Islet of Langerhans (tissue), 1 donor: Measurements from ENCODE around the gene PRKAG1.

Experiments
- FAIRE-seq: peaks from one replicate; lab custom pipeline; 2011; peaks lifted over from hg19 to GRCh38; lab: Jason Lieb, UNC

The PRKAG1 gene

GRCh38 chr12:49010092-49010668 is 8.4 kb downstream of the PRKAG1 start:
- FAIRE-seq, result no peak

- FAIRE-seq, result no peak
Measured at GRCh38 chr12:49008943-49009342, 9.6 kb downstream of the PRKAG1 start.

DNA sequence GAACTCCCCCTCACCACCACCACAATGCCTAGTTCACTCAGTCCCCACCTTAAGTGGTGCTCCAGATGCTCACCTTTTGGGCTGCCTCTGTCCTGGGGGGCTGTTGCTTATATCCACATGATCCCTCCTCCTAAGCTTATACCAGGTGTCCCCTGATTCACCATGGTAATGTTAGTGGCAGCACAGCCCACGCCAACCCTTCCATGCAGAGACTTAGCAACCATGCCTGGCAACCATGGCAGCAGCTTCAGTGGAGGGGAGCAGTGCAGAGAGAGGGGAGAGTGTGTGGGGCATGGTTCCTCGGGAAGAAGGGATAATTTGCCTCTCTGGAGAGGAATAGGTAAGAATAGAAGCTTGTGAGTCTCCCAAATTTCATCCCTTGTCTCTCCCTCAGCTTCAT is 18.2 kb downstream of the PRKAG1 start:
- FAIRE-seq, result no peak

DNA sequence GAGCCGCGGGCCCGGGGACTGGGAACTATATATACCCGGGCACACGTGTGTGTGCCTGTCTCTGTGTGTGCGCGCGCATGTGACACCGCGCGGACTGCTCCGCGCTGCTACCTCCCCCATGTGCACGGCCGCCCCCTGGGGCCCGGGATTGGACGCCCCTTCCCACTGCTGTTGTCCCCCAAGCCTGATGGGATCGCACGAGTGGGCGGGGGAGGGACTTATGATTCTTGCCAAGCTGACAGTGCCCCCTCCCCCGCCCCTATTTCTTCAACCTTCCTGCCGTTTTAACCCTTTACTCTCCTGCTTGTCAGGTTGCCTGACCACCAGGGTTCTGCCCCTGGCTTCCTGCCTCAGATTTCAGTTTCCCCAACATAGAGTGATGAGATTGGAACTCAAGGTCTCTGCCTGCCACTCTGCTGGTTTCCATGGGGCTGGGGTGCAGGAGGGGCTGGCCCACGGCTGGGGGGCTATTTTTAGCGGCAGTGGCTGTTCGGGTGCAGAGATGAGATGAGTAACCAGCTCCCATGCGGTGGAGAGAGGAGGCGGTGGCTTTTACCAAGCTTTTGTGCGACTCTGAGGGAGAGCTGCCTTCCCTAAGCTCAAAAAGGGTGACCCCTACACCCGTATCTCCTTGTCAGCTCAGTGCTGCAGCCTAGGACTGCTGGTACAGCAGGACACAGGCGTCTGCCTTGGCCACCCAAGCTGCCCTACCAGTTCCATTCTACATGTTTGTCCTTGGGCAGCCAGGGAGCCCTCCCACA is 19.0 kb downstream of the PRKAG1 start, which contains the start of gene DDN:
Gene DDN (minus strand): TSS at position 5 of the 761 bp plus-strand sequence. CDS start 88 bp downstream, outside the sequence.
- FAIRE-seq, result no peak

DNA sequence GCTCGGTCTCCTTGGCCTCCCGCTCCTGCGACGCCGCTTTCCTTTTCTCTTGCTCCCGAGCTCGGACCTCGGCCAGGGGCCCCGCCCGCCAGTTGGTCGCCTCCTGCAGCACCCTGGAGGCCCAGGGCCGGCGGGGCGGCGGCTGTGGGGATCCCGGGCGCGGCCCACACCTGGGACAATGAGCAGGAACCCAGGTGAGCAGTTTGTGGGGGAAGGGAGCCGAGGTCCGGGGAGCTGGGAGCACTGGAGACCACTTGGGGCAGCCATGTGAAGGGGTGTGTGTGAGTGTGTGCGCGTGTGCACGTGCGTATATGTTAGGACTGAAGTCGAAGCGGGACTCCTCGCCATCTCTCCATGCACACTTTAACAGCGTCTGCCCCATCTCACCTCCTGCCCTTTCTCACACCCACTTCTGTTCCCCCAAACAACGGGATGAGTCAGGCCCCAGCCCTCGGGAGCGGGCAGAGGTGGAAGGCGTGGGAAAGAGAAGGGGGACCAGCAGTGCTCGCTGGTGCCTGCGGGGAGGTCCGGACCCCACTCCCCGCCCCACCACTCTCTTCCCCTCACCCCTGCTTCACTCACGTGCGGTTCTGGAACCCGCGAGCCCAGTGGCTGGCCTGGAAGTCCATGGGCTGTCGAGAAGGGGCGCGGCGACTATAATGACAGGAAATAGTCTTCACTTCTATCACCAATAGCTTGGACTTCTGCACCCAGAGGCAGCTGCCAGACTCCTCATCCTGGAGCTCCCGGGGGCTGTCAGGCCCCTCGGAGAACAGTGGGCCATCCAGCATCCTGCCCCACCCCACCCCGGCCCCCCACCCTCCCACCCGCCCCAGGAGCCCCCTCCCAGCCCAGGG is 19.9 kb downstream of the PRKAG1 start:
- FAIRE-seq, result no peak

DNA sequence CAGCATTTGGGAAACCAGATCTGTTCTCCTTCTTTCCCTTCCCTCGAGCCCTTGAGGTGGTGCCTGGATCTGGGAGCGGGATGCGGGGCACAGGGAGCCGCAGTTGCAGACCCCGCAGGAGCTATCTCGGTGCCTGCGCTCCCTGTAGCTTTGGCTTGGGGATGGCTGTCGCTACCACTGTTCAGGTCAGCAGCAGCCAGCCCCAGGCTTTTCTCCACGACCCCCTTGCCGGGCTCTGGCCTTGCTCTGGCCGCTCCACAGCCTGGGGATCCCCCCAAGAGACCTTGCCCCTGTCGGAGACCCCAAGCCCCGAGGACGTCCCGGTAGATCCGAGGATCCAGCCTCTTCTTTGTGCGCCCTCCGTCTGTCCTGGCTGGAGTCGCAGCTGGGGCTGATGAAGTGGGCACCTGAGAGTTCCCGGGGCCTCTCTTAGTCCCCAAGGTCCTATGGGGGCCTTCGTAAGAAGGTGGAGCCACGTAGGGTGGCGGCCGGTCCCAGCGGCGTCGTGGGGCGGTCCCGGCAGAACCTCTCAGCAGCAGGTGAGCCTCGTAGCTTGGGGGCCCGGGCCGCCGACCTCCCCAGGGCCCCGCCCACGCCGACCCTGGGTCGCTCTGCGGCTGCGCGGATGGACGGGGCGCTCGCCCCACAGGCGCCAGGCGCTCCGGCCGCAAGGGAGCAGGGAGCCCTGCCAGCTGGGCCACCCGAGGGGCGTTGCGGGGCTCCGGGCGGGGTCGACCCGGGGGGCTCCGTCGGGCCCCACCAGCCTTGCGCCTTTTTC is 20.7 kb downstream of the PRKAG1 start:
- no peak for FAIRE-seq

DNA sequence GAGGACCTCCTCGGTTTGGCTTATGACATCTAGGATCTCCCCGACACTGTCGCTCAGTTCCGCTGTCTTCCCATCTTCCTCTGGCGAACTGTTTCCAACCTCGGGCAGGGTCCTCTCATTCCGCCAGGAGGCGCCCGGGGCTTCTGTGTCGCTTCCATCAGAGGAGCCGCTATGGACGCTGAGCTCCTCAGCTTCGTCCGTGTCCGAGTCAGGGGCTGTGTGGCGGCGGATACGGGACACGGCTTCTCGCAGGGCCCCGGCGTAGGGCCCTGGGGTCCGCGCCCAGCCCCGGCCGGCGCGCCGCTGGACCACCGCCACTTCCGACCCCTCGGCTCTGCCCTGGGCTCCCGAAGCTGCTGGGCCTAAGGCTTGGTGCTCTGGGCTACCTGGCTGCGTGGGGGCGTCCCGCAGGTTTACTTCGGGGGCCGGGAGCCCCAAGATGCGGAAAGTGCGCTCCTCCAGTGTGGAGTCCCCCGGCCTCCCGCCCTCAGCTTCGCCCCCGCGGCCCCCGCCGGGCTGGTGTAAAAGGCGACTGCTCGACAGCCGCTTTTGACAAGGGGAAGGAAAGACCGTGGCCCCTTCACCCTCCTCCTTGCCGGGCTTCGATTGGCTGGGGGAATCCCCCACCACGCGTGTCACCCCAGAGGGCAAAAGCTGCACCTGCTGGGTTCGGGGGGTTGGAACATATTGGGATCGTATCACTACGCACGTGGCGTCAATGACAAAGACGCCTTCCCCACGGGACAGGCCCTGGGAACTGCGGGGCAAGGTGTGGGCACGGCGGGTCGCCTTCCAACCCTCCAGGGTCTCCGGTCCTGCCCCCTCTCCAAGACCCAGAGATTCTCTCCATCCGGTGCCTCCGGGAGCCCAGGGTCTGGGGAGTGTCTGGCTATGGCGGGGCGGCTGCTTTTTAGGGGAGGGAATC is 21.5 kb downstream of the PRKAG1 start:
- FAIRE-seq, result no peak

DNA sequence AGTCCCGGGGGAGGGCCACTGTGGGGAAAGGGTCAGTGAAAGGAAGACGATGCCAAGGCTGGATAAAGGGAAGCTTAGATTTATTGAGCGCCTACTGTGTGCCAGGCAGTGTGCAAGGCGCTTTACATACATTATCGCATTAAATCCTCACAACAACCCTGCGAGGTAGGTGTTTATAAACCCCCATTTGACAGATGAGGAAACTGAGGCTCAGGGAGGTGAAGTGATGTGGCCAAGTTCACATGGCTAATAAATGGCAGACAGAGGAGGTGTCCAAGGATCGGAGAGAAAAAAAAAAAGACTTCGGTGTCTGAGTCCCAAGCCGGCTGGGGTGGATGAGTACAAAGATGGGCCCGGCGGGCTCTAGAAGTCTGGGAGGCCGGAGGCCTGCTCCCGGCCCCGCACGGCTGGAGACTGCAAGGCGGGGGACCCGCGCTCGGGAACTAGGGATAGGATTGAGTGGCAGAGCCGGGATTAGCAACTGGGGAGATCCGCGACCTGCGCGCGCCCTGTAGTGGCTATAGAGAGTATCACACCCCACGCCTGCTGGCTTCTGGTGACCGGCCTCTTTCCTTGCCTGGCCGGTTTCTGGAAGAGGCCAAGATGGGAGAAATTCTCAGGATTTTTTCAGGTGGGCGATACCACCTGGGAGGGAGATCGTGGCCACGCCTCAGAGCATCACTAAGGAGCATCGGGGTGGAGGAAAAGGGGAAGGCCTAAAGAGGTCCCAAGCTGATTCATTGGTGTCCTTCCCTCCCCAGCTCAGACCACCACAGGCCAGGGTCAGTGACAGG is 23.3 kb downstream of the PRKAG1 start:
- FAIRE-seq, result no peak

- no peak for FAIRE-seq
Measured at GRCh38 chr12:48994224-48995085, 24.1 kb downstream of the PRKAG1 start.

DNA sequence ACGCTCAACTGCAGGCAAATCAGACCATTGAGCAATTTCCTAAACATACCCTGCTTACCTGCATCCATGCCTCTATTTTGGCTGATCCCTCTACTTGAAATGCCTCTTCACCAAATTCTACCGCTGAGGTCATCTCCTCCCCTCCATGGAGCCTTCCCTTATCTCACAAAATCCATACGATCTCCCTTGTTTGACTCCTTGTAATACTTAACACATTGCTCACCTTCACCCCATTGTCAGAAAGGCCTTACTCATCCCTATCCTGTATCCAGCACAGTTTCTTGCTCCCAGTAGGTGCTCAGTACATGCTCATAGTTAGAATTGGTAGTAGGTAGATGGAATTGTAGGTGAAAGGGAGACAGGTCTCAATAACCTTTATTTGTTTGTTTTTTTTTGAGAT is 24.8 kb downstream of the PRKAG1 start:
- no peak for FAIRE-seq

- no peak for FAIRE-seq
Measured at GRCh38 chr12:48991247-48992050, 27.1 kb downstream of the PRKAG1 start.

- FAIRE-seq, result no peak
Measured at GRCh38 chr12:48990552-48990951, 28.0 kb downstream of the PRKAG1 start.

GRCh38 chr12:48988030-48988649 is 30.4 kb downstream of the PRKAG1 start:
- FAIRE-seq, result no peak

DNA sequence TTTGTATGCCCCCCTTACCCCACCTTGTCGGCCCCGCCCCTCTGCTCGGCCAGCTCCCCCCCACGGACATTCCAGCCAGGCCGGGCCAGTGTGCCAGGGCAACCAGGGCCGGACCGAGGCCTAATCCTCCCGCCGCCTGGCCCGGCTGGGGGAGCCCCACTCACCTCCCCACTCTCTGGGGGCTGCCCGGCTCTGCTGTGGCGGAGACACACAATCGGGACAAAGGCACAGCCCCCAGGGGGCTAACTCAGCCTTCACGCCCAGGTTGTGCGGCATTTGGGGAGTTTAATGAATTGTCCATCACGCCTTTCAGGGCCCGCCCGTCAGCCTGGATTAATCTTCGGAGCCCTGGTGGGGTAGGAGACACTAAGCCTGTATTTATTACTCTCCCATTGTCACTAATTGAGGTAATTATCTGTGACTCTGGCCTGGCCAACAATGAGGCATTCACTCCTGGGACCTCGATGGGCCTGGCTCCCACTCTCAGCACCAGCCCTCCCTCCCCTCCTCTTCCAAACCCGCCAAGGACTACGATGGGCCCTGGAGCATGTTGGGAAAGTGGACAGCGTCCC is 31.8 kb downstream of the PRKAG1 start:
- no peak for FAIRE-seq

- FAIRE-seq, result no peak
Measured at GRCh38 chr12:48985901-48986300, 32.7 kb downstream of the PRKAG1 start.

- FAIRE-seq, result no peak
Measured at GRCh38 chr12:48985475-48985897, 33.1 kb downstream of the PRKAG1 start.

DNA sequence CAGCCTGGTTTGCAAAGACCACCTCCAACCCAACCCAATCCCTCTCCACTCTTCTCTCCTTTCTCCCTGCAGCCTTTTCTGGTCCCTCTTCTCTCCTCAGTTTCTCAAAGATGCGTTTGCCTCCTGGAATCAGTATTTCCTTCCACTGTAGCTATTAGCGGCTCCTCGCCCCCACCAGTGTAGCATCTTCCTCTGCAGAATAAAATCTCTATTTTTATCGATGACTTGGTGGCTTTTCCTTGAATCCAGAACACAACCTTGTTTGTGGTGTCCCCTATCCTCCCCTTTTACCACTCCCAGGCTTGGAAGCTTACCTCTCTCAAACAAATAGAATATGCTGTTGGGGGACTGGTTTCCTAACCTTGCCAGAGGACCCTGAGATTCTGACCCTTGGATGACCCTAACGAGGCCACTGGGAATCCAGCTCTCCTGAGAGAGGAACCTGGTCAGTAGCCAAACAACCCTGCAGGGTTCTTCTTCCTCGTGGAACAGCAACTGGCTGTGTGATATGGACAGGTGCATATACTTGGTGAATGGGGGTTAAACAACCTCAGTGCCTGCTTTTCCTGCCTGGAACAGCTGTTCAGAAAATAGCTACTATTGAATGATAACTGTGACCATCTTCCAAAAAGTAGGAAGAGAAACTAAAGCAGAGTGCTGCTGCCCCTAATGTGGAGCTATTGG is 36.0 kb downstream of the PRKAG1 start:
- FAIRE-seq, result no peak
